22Rv1 (cell line): ENCODE data around the gene NXPH3.

ENCODE experiments used
- ZFX ChIP-seq: fragments of 450-650 bp; IDR thresholded peaks from 2 replicates; pipeline ENCODE4 v1.6.1; 2017; ENCODE audit warnings: antibody characterized with exemption, borderline replicate concordance
- TF ChIP-seq, protein P1 (sequence below): fragments of 450-650 bp; IDR thresholded peaks from 2 replicates; pipeline ENCODE4 v1.5.1; 2017; ENCODE audit warnings: mild to moderate bottlenecking

DNA sequence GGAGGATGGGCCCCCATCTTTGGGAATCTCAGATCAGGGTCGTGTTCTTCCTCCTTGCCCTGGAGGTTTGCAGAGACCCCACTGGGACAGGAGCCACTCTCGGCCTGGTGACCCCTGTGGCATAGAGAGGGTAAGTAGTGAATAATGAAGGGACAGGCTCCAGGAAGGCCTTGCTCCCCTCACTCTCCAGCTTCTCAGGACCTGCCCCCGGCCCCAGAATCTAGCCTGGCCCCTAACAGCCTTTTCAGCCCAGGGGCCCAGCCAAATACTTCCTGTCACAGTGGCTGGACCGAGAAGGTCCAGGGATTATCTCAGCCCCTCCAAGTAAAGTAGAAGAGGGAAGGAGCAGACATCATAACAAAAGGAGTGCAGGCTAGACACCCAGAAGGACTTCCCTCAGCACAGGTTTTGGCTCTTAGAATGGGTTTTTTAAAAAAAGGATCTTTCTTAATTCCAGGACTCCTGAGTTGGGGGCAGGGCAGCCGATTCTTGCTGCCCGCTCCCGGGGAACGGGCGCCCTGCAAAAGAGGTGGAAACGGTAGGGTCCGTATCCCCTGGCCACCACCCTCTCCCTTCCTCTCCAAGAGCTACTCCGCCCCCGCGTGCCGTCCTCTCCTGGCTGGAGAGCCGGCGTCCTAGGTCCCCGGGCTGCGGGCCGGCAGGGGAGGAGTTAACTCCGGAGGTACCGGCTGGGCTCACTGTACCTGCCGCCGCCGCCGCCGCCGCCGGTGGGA, 559 bp upstream of the NXPH3 start:
- TF ChIP-seq, protein P1, sequence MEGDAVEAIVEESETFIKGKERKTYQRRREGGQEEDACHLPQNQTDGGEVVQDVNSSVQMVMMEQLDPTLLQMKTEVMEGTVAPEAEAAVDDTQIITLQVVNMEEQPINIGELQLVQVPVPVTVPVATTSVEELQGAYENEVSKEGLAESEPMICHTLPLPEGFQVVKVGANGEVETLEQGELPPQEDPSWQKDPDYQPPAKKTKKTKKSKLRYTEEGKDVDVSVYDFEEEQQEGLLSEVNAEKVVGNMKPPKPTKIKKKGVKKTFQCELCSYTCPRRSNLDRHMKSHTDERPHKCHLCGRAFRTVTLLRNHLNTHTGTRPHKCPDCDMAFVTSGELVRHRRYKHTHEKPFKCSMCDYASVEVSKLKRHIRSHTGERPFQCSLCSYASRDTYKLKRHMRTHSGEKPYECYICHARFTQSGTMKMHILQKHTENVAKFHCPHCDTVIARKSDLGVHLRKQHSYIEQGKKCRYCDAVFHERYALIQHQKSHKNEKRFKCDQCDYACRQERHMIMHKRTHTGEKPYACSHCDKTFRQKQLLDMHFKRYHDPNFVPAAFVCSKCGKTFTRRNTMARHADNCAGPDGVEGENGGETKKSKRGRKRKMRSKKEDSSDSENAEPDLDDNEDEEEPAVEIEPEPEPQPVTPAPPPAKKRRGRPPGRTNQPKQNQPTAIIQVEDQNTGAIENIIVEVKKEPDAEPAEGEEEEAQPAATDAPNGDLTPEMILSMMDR, result no peak
- no peak for TF ChIP-seq ZFX
